Measurements from ENCODE around the gene SPATA13. TPM values are rescaled to one million over a fixed set of nuclear protein-coding genes. Genes with fewer than 3 reads are reported as not detected.

The SPATA13 gene
- total and polyA plus RNA-seq, 12 donors, result 20.0 to 85.5 (median 31.0) TPM

- DNase-seq, result no peak
- H3K27ac ChIP-seq, result no peak overlapping the region
- 94 to 98% (median 96%) methylated on average over 7 of the region's 7 CpGs for WGBS, 4 donors
These were observed 25.2 kb downstream of the SPATA13 start for GRCh38 chr13:24185591-24186232.

GRCh38 chr13:24187185-24187584, 26.7 kb downstream of the SPATA13 start:
- no peak for TF ChIP-seq CTCF (IDR thresholded peaks at IDR 0.05)
- no peak for TF ChIP-seq POLR2A (IDR thresholded peaks at IDR 0.05)
- DNase-seq, result peak in 1 of 7 donors; percentile 39
- peak overlapping the region in 2 of 5 donors; percentile 12 to 16 for H3K27ac ChIP-seq
- H3K9me3 ChIP-seq (replicated peaks in 1 of 3), result peaks cover 0 to 6% (median 0%) of the 10 kb centered on the region in 3 donors
- no peak overlapping the region for H3K4me3 ChIP-seq
- intact Hi-C loops (cut with DNase I), result no loop called here
- H3K4me1 ChIP-seq (replicated peaks in 1 of 2), result no peaks in the 10 kb centered on the region
- H3K36me3 ChIP-seq (replicated peaks in 1 of 2), result no peaks in the 10 kb centered on the region
- H3K27me3 ChIP-seq, result no peaks in the 10 kb centered on the region
- 69 to 80% (median 70%) methylated on average over 7 of the region's 7 CpGs for WGBS, 4 donors

More at GRCh38 chr13:24185591-24186232, 25.2 kb downstream of the SPATA13 start:
- no peaks in the 10 kb centered on the region for H3K27me3 ChIP-seq
- TF ChIP-seq POLR2A (IDR thresholded peaks at IDR 0.05) (no peak), CTCF (IDR thresholded peaks at IDR 0.05) (no peak)
- peaks cover 0 to 6% (median 0%) of the 10 kb centered on the region in 3 donors for H3K9me3 ChIP-seq (replicated peaks in 1 of 3)
- peaks cover 2 to 7% of the 10 kb centered on the region in 2 donors for H3K4me1 ChIP-seq (replicated peaks in 1 of 2)
- intact Hi-C loops (cut with DNase I), result no loop called here
- no peak overlapping the region for H3K4me3 ChIP-seq
- H3K36me3 ChIP-seq (replicated peaks in 1 of 2), result no peaks in the 10 kb centered on the region

GRCh38 chr13:24192057-24192810, 31.7 kb downstream of the SPATA13 start:
- WGBS, 4 donors, result 82 to 89% (median 83%) methylated on average over 6 of the region's 6 CpGs
- Histone ChIP-seq H3K9me3 (replicated peaks in 1 of 3) (peaks cover 0 to 6% (median 0%) of the 10 kb centered on the region in 3 donors), H3K4me1 (replicated peaks in 1 of 2) (no peaks in the 10 kb centered on the region), H3K27me3 (no peaks in the 10 kb centered on the region), H3K36me3 (replicated peaks in 1 of 2) (no peaks in the 10 kb centered on the region), H3K27ac (no peak overlapping the region), H3K4me3 (no peak overlapping the region)
- intact Hi-C loops (cut with DNase I), result no loop called here
- DNase-seq, result no peak
- TF ChIP-seq POLR2A (IDR thresholded peaks at IDR 0.05), result no peak
- no peak for TF ChIP-seq CTCF (IDR thresholded peaks at IDR 0.05)

- intact Hi-C loops (cut with DNase I), result no loop called here
- 94 to 100% (median 100%) methylated on average over 1 of the region's 1 CpG for WGBS, 4 donors
- no peaks in the 10 kb centered on the region for H3K4me1 ChIP-seq (replicated peaks in 1 of 2)
- peaks cover 0 to 6% (median 0%) of the 10 kb centered on the region in 3 donors for H3K9me3 ChIP-seq (replicated peaks in 1 of 3)
- H3K27me3 ChIP-seq, result no peaks in the 10 kb centered on the region
- no peak overlapping the region for H3K4me3 ChIP-seq
- no peak for DNase-seq
- TF ChIP-seq CTCF (IDR thresholded peaks at IDR 0.05) (no peak), POLR2A (IDR thresholded peaks at IDR 0.05) (no peak)
- no peaks in the 10 kb centered on the region for H3K36me3 ChIP-seq (replicated peaks in 1 of 2)
- no peak overlapping the region for H3K27ac ChIP-seq
These were observed 32.3 kb downstream of the SPATA13 start for GRCh38 chr13:24192811-24193162.

Measured in adrenal gland (tissue), 12 donors.